ENCODE results near the gene FIG4. TPM values are rescaled to one million over a fixed set of nuclear protein-coding genes. Genes with fewer than 3 reads are reported as not detected.

Gene FIG4
- total and polyA plus RNA-seq, 2 of the 13 experiments (the other 11 are each of a cell fraction or from before 2014, with no cell fraction given) = 5.5 to 7.9 TPM

GRCh38 chr6:109690737-109691621, at the start of gene FIG4, which contains the start of gene AK9 (continued):
- TF ChIP-seq FUBP1 (CRISPR knock-in tag; IDR thresholded peaks at IDR 0.05; ENCODE audit: borderline replicate concordance) (no peak), ZNF34 (CRISPR knock-in tag; IDR thresholded peaks at IDR 0.05; ENCODE audit: borderline replicate concordance) (no peak), SNAI1 (CRISPR knock-in tag; IDR thresholded peaks at IDR 0.05; ENCODE audit: borderline replicate concordance) (no peak), PLRG1 (conservative IDR thresholded peaks at IDR 0.05) (no peak), SMYD3 (CRISPR knock-in tag; IDR thresholded peaks at IDR 0.05) (no peak), SCMH1 (CRISPR knock-in tag; IDR thresholded peaks at IDR 0.05; ENCODE audit: borderline replicate concordance) (no peak), KDM3A (CRISPR knock-in tag; IDR thresholded peaks at IDR 0.05; ENCODE audit: low read depth) (no peak), ZNF570 (CRISPR knock-in tag; IDR thresholded peaks at IDR 0.05; ENCODE audit: borderline replicate concordance) (no peak), POLR2G (IDR thresholded peaks at IDR 0.05; ENCODE audit: low read depth, low read length) (peak; percentile 78), ZNF775 (CRISPR knock-in tag; IDR thresholded peaks at IDR 0.05; ENCODE audit: borderline replicate concordance) (no peak), ZNF496 (CRISPR knock-in tag; IDR thresholded peaks at IDR 0.05; ENCODE audit: insufficient replicate concordance) (no peak), ZNF343 (CRISPR knock-in tag; IDR thresholded peaks at IDR 0.05) (no peak), ZBTB2 (CRISPR knock-in tag; IDR thresholded peaks at IDR 0.05; ENCODE audit: low read depth) (no peak), CHD4 (IDR thresholded peaks at IDR 0.05; ENCODE audit: borderline replicate concordance, low read length) (no peak), FOXC1 (CRISPR knock-in tag; IDR thresholded peaks at IDR 0.05; ENCODE audit: borderline replicate concordance) (0 out of 2 replicates have a peak, but pooled peaks have one; percentile 43), RBM39 (IDR thresholded peaks at IDR 0.05; ENCODE audit: low read depth, low read length, poor library complexity, severe bottlenecking) (peak; percentile 38), ATF1 (CRISPR knock-in tag; IDR thresholded peaks at IDR 0.05) (no peak; the same call in 1 of the 2 replicates), THAP8 (CRISPR knock-in tag; IDR thresholded peaks at IDR 0.05; ENCODE audit: borderline replicate concordance) (no peak), ARID3A (IDR thresholded peaks at IDR 0.05; ENCODE audit: low read depth, low read length) (0 out of 2 replicates have a peak, but pooled peaks have one; percentile 25), ZBTB1 (CRISPR knock-in tag; IDR thresholded peaks at IDR 0.05; ENCODE audit: borderline replicate concordance) (no peak)

Data from HepG2 (cell line).